ENCODE data around the gene TTC9B. TPM values are rescaled to one million over a fixed set of nuclear protein-coding genes. Genes with fewer than 3 reads are reported as not detected.

The TTC9B gene
- total and polyA plus RNA-seq, 2 of the 8 experiments (the other 6 are each of a cell fraction or from before 2014, with no cell fraction given) = 0.26 TPM; not detected in 1

DNA sequence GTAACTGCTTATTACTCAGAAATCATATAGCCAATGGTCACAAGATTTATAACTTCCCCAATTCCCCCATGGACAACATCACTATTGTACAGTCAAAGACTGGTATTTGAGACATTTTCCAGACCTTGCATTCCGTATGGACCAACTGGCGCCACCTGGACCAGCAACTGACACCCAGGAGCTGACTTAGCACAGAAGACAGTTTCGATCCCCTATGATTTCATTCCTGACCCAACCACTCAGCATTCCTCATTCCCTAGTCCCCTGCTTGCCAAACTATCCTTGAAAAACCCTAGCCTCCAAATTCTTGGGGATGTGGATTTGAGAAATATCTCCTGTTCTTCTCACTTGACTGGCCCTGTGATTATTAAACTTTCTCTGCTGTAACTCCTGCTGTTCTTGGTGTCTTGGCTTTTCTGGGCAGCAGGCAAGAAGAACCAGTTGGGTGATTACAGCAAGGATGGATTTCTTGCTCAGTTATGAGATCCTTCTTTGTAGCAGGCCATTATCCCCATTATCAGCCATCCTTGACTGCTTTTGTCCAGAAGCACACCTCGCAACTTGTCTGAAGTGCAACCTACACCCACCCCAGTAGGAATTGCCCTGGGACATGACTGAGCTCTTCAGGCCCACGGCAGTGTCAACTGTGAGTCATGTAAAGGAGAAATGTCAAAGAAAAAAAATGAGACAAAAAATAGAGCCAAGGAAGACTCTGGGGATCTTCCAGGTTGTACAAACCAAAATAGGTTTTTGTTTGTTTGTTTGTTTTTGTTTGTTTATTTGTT lies 40.7 kb downstream of the TTC9B start (continued):
- TF ChIP-seq, protein P1, sequence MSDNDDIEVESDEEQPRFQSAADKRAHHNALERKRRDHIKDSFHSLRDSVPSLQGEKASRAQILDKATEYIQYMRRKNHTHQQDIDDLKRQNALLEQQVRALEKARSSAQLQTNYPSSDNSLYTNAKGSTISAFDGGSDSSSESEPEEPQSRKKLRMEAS (IDR thresholded peaks at IDR 0.05) = no peak
- TF ChIP-seq SRF (IDR thresholded peaks at IDR 0.05; ENCODE audit: low read depth, low read length) (no peak), SIN3A (conservative IDR thresholded peaks at IDR 0.05 in 1 of 2, IDR thresholded peaks at IDR 0.05 in 1 of 2; ENCODE audit: low read depth in 1 of 2, low read length in 2 of 2) (no peak), KDM5A (IDR thresholded peaks at IDR 0.05; ENCODE audit: low read length) (no peak), SP2 (IDR thresholded peaks at IDR 0.05; ENCODE audit: low read length) (no peak), SIRT6 (IDR thresholded peaks at IDR 0.05; ENCODE audit: low read length) (no peak)
- TF ChIP-seq, protein P2, sequence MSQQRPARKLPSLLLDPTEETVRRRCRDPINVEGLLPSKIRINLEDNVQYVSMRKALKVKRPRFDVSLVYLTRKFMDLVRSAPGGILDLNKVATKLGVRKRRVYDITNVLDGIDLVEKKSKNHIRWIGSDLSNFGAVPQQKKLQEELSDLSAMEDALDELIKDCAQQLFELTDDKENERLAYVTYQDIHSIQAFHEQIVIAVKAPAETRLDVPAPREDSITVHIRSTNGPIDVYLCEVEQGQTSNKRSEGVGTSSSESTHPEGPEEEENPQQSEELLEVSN (IDR thresholded peaks at IDR 0.05) = no peak
- TF ChIP-seq, protein P3, sequence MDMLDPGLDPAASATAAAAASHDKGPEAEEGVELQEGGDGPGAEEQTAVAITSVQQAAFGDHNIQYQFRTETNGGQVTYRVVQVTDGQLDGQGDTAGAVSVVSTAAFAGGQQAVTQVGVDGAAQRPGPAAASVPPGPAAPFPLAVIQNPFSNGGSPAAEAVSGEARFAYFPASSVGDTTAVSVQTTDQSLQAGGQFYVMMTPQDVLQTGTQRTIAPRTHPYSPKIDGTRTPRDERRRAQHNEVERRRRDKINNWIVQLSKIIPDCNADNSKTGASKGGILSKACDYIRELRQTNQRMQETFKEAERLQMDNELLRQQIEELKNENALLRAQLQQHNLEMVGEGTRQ (IDR thresholded peaks at IDR 0.05; ENCODE audit: low read length) = no peak

Data from H1 (cell line).